ENCODE results near the gene TNFAIP8L1. TPM values are rescaled to one million over a fixed set of nuclear protein-coding genes. Genes with fewer than 3 reads are reported as not detected.

TNFAIP8L1 gene
- polyA plus RNA-seq, 3 donors from 2014 or later = 2.4 to 14.1 (median 5.2) TPM

GRCh38 chr19:4600082-4600481, 39.2 kb upstream of the TNFAIP8L1 start:
- Mint-ChIP-seq H3K27ac (no peak overlapping the region), H3K4me1 (peaks cover 6 to 18% of the 10 kb centered on the region in 2 donors), H3K36me3 (no peaks in the 10 kb centered on the region), H3K27me3 (ENCODE audit: low read depth in 3 of 3) (peaks cover 0 to 17% (median 5%) of the 10 kb centered on the region in 3 donors), H3K4me3 (no peak overlapping the region), H3K9me3 (no peaks in the 10 kb centered on the region)
- no peak for DNase-seq

- Mint-ChIP-seq H3K4me1 (peaks cover 6 to 18% of the 10 kb centered on the region in 2 donors), H3K9me3 (no peaks in the 10 kb centered on the region), H3K27me3 (ENCODE audit: low read depth in 3 of 3) (peaks cover 0 to 17% (median 5%) of the 10 kb centered on the region in 3 donors), H3K27ac (no peak overlapping the region), H3K4me3 (no peak overlapping the region), H3K36me3 (no peaks in the 10 kb centered on the region)
- DNase-seq = no peak
These were observed 38.4 kb upstream of the TNFAIP8L1 start for GRCh38 chr19:4600893-4601292.

GRCh38 chr19:4602173-4602788, 37.0 kb upstream of the TNFAIP8L1 start:
- DNase-seq = no peak
- H3K27ac Mint-ChIP-seq = no peak overlapping the region
- H3K9me3 Mint-ChIP-seq = no peaks in the 10 kb centered on the region
- peaks cover under 1 to 12% (median 3%) of the 10 kb centered on the region in 3 donors for H3K27me3 Mint-ChIP-seq (ENCODE audit: low read depth in 3 of 3)
- H3K4me1 Mint-ChIP-seq = peaks cover 3 to 14% of the 10 kb centered on the region in 2 donors
- no peaks in the 10 kb centered on the region for H3K36me3 Mint-ChIP-seq
- H3K4me3 Mint-ChIP-seq = no peak overlapping the region

- DNase-seq = no peak
- H3K9me3 Mint-ChIP-seq = no peaks in the 10 kb centered on the region
- H3K27me3 Mint-ChIP-seq (ENCODE audit: low read depth in 3 of 3) = peaks cover 2 to 10% (median 3%) of the 10 kb centered on the region in 3 donors
- H3K4me3 Mint-ChIP-seq = no peak overlapping the region
- H3K4me1 Mint-ChIP-seq = peaks cover 0 to 8% of the 10 kb centered on the region in 2 donors
- no peak overlapping the region for H3K27ac Mint-ChIP-seq
- H3K36me3 Mint-ChIP-seq = no peaks in the 10 kb centered on the region
These were observed 36.4 kb upstream of the TNFAIP8L1 start for GRCh38 chr19:4602915-4603314.

GRCh38 chr19:4604912-4605311, 34.4 kb upstream of the TNFAIP8L1 start:
- no peaks in the 10 kb centered on the region for H3K9me3 Mint-ChIP-seq
- H3K36me3 Mint-ChIP-seq = no peaks in the 10 kb centered on the region
- no peak overlapping the region for H3K4me3 Mint-ChIP-seq
- DNase-seq = no peak
- no peaks in the 10 kb centered on the region for H3K4me1 Mint-ChIP-seq
- H3K27me3 Mint-ChIP-seq (ENCODE audit: low read depth in 3 of 3) = peaks cover 1 to 7% (median 5%) of the 10 kb centered on the region in 3 donors
- no peak overlapping the region for H3K27ac Mint-ChIP-seq

- Mint-ChIP-seq H3K4me1 (no peaks in the 10 kb centered on the region), H3K4me3 (no peak overlapping the region), H3K27me3 (ENCODE audit: low read depth in 3 of 3) (peaks cover 3 to 10% (median 6%) of the 10 kb centered on the region in 3 donors), H3K36me3 (no peaks in the 10 kb centered on the region), H3K9me3 (no peaks in the 10 kb centered on the region), H3K27ac (no peak overlapping the region)
- no peak for DNase-seq
These were observed 33.1 kb upstream of the TNFAIP8L1 start for GRCh38 chr19:4606181-4606580.

DNA sequence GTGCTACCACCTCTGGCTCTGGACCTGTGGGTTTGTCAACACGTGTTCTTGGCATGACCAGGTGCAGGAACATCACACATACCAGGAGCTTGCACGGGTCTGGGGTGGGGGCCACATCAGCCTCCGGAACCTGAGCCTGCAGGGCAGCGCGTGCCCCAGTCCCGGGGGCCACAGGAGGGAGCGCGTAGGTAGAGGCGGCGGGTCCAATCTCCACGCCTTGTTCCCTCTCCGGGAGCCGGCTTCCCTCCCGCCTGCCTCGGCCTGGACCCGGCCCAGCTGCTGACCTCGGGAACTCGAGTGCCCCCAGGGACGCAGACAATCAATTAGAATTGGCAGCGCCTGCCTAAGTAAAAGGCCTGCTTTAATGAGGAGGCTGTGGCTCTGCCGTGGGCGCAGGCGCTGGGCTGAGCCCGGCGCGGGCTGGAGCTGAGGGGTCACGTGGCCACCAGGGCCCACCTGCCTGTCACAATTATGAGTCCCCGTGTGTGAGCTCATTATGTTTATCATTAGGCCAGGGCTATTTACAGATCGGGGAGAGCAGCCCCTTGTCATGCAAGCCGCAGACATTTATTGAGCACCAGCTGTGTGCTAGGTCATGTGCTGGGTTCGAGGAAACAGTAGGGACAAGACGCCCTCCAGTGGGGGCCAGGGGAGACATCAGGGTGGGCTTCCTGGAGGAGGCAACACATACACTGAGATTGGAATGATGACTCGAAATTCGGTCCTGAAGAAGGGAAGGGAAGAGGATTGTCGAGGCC, 32.2 kb upstream of the TNFAIP8L1 start:
- no peaks in the 10 kb centered on the region for H3K36me3 Mint-ChIP-seq
- H3K4me1 Mint-ChIP-seq = no peaks in the 10 kb centered on the region
- H3K27ac Mint-ChIP-seq = no peak overlapping the region
- no peaks in the 10 kb centered on the region for H3K9me3 Mint-ChIP-seq
- no peak overlapping the region for H3K4me3 Mint-ChIP-seq
- no peak for DNase-seq
- H3K27me3 Mint-ChIP-seq (ENCODE audit: low read depth in 3 of 3) = peaks cover 1 to 10% (median 6%) of the 10 kb centered on the region in 3 donors

DNA sequence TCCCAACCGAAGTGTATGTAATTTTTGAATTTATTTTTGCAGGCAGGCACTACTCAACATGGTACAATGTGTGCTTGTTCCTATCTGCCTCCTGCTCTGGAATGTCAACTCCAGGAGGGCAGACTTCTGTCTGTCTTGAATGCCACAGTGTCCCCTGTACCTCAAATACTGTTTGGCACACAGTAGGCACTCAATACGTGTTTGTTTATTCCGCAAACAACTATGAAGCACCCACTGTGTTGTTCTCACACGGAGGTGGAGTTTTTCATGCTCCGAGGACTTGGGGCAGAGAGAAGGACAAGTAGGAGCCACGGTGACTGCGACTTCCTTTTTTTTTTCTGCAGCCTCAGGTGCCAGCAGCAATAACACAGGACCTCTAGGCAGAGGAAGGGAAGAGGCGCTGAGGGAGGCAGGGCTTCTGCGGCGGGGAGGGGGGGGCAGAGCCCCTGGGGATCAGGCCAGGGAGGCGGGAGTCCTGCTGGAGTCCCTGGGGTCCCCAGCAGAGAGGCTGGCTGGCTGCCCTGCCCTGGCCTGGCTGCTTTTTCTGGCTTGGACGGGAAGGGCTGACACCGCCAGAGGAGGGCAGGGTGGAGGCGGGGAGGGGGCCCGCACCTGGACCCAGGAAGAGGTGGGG, 29.3 kb upstream of the TNFAIP8L1 start:
- Mint-ChIP-seq H3K4me3 (no peak overlapping the region), H3K27ac (no peak overlapping the region), H3K36me3 (no peaks in the 10 kb centered on the region), H3K4me1 (no peaks in the 10 kb centered on the region), H3K9me3 (no peaks in the 10 kb centered on the region), H3K27me3 (ENCODE audit: low read depth in 3 of 3) (peaks cover 2 to 10% (median 8%) of the 10 kb centered on the region in 3 donors)
- DNase-seq = no peak

GRCh38 chr19:4613254-4613751, 26.0 kb upstream of the TNFAIP8L1 start:
- DNase-seq = no peak
- Mint-ChIP-seq H3K27me3 (ENCODE audit: low read depth in 3 of 3) (peaks cover 3 to 10% (median 8%) of the 10 kb centered on the region in 3 donors), H3K4me3 (no peak overlapping the region), H3K27ac (no peak overlapping the region), H3K9me3 (no peaks in the 10 kb centered on the region), H3K4me1 (no peaks in the 10 kb centered on the region), H3K36me3 (no peaks in the 10 kb centered on the region)

- Mint-ChIP-seq H3K36me3 (no peaks in the 10 kb centered on the region), H3K9me3 (no peaks in the 10 kb centered on the region), H3K27ac (no peak overlapping the region), H3K27me3 (ENCODE audit: low read depth in 3 of 3) (peaks cover 3 to 8% (median 6%) of the 10 kb centered on the region in 3 donors), H3K4me3 (no peak overlapping the region), H3K4me1 (no peaks in the 10 kb centered on the region)
- no peak for DNase-seq
These were observed 21.3 kb upstream of the TNFAIP8L1 start for GRCh38 chr19:4618019-4618418.

- no peaks in the 10 kb centered on the region for H3K9me3 Mint-ChIP-seq
- H3K4me3 Mint-ChIP-seq = no peak overlapping the region
- H3K27me3 Mint-ChIP-seq (ENCODE audit: low read depth in 3 of 3) = peaks cover 5 to 10% (median 8%) of the 10 kb centered on the region in 3 donors
- H3K27ac Mint-ChIP-seq = no peak overlapping the region
- no peaks in the 10 kb centered on the region for H3K36me3 Mint-ChIP-seq
- H3K4me1 Mint-ChIP-seq = no peaks in the 10 kb centered on the region
- no peak for DNase-seq
These were observed 19.5 kb upstream of the TNFAIP8L1 start for GRCh38 chr19:4619668-4620294.

DNA sequence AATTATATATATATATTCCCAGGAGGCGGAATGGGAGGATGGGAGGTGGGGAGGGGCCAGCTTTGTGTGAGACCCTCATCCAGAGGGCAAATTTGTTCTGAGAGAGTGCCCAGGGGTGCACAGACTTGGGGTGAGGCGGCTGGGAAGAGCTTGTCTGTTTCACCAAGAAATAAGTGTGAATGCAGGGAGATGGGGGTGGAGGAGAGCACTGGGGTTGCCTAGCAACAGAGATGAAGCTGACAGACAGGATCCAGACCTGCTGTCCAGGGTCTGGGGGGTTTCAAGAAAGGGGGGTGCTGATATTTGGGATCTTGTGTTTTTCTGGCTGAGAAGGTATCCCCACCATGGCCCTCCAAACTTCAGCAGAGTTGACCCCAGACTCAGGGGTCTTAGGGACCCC, 18.6 kb upstream of the TNFAIP8L1 start:
- Mint-ChIP-seq H3K4me3 (no peak overlapping the region), H3K9me3 (no peaks in the 10 kb centered on the region), H3K27me3 (ENCODE audit: low read depth in 3 of 3) (peaks cover 3 to 10% (median 8%) of the 10 kb centered on the region in 3 donors)

DNA sequence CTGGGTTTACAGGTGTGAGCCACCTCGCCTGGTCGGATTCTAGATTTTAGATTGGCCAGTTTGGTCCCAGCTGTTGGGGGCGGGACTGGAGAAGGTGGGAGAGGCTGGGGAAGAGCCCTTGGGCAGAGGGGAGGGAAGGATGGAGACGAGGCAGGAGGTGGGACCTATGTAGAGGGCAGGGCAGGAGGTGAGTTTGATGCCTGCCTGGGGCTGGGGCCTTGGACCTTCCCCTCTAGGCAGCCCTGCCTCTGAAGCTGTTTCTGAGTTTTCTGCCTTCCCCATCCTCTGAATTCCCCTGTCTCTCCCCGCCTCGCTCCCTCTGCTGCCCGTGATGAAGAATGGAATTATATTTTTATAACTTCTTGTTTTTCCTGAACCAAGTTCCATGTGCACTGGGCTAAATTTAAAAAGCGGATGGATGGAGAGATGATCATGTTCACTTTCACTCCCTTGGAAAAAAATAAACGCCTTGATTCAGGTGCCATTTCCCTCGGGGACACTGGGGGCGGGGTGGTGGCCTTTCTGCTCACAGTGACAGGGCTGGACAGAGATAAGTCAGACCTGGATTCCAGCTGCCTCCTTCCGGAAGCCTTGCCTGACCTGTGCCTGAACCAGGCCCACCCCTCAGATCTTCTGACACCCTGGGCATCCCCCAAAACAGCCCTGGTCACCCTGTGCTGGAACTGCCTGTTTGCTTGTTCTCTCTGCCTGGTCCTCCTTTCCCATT, 16.5 kb upstream of the TNFAIP8L1 start:
- H3K27me3 Mint-ChIP-seq (ENCODE audit: low read depth in 3 of 3) = peaks cover 5 to 7% (median 6%) of the 10 kb centered on the region in 3 donors

More for the DNA sequence above, 18.6 kb upstream of the TNFAIP8L1 start:
- H3K4me1 Mint-ChIP-seq = no peaks in the 10 kb centered on the region
- no peak for DNase-seq
- no peak overlapping the region for H3K27ac Mint-ChIP-seq
- no peaks in the 10 kb centered on the region for H3K36me3 Mint-ChIP-seq

More for the DNA sequence above, 16.5 kb upstream of the TNFAIP8L1 start:
- Mint-ChIP-seq H3K4me3 (no peak overlapping the region), H3K9me3 (no peaks in the 10 kb centered on the region), H3K4me1 (no peaks in the 10 kb centered on the region), H3K27ac (no peak overlapping the region), H3K36me3 (no peaks in the 10 kb centered on the region)
- DNase-seq = no peak
